NCI-H2227 (cell line): ENCODE results near the gene SENP8.
"Not testable (repeated sequence)": the region's sequence is repeated elsewhere in the genome, so short reads cannot be mapped to it uniquely, and the experiment has no call there.

ENCODE experiments used
- DNase-seq: peaks from one replicate; lab custom pipeline; 2025; ENCODE audit not compliant: unreplicated experiment; lab: John Stamatoyannopoulos, UW

Gene SENP8

GRCh38 chr15:72154316-72154715 lies 36.1 kb downstream of the SENP8 start:
- DNase-seq: no peak

GRCh38 chr15:72155003-72155621 lies 36.9 kb downstream of the SENP8 start:
- DNase-seq: peak; percentile 44

DNA sequence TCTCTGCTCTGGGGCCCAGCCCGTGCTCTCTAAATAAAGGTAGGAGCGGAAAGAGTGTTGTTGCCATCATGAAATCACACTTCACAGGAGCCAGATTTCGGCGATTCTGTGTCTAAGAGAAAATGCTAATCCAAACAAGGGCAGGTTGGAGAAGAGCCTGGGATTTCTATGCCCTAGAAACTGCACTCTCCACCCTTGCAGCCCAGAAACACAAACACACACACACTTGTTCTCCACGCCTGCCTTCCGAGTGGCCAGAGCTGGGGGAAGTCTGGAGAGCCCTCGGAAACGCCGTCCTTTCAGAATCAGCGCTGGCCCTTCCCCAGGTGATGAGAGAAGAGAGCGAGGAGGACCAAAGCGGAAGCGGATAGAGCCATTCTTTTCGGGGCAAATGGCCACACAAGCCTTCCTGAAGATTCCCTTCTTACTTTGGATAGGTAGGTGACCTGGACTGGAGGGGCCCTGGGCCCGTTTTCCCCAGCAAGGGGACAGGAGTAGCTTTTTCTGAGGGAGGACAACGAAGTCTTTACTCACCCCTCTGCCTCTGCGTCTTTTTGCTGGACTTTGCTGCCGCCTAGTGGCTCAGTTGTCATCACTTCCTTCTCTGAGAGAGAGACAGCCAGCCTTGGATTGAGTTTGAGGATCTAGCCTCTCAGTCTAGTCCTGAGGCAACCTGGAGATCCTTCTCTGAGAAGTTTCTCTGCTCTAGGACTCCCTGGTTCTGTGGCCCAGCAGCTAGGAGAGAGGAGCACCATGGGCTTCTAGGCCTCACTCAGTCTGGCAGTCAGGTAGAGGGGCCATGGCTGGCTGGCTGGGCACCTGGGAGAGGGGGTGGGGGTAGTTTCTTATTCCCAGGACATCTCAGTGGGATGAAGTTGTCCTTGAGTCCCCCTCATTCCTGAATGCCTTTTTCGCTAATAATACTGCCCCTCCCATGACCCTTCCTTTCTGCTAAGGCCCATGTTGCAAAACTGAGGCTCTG lies 37.7 kb downstream of the SENP8 start:
- peak; percentile 86 for DNase-seq

DNA sequence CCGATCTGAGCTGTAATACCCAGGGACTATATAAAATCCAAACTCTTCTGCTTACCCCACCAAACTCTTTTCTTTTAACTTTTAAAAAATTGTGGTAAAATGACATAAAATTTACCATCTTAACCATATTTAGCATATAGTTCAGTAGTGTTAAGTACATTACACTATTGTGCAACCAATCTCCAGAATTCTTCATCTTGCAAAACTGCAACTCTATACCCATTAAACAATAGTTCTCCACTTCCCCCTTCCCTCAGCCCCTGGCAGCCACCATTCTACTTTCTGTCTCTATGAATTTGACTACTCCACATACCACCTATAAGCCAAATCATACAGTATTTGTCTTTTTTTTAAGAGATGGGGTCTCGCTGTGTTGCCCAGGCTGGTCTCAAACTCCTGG lies 38.7 kb downstream of the SENP8 start:
- no peak for DNase-seq

GRCh38 chr15:72160696-72161245 lies 42.6 kb downstream of the SENP8 start:
- no peak for DNase-seq

GRCh38 chr15:72161361-72162132 lies 43.3 kb downstream of the SENP8 start:
- no peak for DNase-seq

- DNase-seq: no peak
Measured at GRCh38 chr15:72162569-72162968, 44.4 kb downstream of the SENP8 start.

- DNase-seq: no peak
Measured at GRCh38 chr15:72163719-72164118, 45.5 kb downstream of the SENP8 start.

DNA sequence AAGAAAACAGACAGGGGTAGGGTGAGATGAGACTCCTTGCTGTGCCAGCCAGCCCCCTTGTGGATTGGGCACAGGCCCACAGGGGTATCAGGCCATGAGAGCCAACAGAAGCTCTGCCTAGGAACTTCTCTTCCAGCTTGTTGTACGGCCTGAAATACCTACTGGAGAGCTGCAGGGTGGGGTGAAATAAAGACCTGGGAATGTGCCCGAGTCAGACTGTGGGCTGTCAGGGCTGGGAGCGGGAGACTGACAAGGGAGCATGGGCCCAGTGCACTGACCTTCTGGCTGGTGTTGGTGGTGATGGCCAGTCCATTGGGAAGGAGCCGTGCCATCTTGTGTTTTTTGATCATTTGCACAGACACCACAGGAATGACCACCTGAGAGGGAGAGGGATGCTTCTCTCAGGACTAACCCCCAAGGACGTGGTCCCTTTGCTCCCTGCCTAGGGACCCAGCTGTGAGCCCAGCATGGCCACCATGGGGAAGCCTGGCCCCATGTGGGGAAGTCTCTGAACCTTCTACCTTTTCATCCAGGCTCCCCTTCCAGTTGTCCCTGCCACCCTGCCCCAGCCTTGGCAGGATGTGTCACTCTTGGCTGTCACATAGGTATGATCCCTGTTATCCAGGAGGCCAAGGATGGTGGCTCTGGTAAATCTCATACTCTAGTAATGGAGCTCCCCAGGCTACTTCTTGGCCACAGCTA lies 48.7 kb downstream of the SENP8 start:
- DNase-seq: no peak

DNA sequence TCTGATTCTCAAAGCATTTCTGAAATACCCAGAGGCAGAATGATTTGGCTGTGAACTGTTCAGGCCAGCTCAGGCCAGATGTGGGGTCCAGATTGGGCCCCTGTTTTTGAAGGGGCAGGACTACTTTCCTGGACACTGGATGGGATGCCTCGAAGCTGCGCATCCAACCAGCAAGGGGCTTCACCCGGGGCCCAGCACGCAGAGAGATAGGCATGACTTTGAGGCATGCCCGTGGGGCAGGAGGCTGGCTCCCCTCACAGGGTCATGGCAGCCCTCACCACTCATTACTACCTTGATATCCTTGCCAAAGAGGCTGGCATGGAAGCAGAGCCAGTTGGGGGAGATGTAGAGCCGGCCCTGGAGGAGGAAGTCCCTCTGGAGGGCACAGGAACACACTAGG lies 49.2 kb downstream of the SENP8 start:
- no peak for DNase-seq

DNA sequence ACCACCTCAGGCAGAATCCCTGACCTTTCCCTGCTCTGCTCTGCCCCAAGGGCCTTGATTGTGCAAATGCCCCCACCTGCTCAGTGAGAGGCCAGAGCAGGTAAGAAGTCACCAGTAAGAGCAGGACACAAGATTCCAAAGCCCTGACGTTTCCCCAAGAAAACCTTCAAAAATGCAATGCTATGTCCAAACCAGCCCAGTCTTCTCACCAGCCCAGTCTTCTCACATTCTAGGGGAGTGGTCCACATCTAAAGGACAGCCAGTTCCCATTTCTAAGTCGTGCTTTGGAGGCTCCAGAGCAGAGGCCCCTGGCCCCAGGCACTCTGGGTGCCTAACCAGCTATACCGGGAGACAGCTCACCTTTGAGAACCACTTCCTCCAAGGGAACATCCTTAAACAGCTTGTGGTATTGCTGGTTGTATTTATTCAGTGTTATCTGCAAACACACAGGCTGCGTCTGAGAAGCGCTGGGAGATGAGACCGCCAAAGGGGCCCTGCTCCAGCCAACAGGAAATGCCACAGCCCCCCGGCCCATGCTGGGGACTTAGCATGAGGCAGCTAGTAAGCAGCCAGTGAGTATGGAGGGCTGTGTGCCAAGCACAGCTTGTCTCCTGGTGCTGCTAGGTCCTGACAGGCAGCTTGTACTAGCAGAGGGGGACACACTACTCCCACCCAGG lies 50.1 kb downstream of the SENP8 start:
- DNase-seq: no peak

- no peak for DNase-seq
Measured at GRCh38 chr15:72168808-72169190, 50.6 kb downstream of the SENP8 start.

- no peak for DNase-seq
Measured at GRCh38 chr15:72169236-72169920, 51.2 kb downstream of the SENP8 start.

GRCh38 chr15:72169921-72170611 lies 51.9 kb downstream of the SENP8 start:
- no peak for DNase-seq

DNA sequence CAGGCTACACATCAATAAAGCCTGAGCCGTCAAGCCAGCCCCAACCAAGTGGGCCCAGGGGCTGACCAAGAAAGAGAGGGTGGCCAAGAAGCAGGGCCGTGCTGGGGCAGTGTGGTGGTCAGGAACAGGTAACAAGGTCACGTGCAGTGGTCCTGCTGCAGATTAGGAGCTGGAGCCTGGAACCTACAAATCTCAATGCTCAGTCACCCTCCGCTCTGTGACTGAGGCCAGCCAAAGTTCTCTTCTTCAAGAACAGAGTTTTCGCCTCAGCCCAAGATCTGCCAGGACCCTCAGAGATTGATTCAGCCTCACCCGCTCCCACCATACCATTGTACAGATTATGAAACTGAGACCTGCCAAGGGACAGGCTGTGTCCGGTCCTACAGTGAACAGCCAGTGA lies 52.5 kb downstream of the SENP8 start:
- no peak for DNase-seq

DNA sequence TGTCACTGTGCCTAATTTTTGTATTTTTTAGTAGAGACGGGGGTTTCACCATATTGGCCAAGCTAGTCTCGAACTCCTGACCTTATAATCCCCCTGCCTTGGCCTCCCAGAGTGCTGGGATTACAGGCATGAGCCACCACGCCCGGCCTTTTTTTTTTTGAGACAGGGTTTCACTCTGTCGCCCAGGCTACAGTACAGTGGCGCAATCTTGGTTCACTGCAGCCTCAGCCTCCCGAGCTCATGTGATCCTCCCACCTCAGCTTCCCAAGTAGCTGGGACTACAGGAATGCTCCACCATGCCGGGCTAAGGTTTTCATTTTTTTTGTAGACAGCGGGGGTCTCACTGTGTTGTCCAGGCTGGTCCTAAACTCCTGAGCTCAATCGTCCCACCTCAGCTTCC lies 53.8 kb downstream of the SENP8 start:
- DNase-seq: not testable (repeated sequence)

- DNase-seq: no peak
Measured at GRCh38 chr15:72172796-72173195, 54.6 kb downstream of the SENP8 start.

DNA sequence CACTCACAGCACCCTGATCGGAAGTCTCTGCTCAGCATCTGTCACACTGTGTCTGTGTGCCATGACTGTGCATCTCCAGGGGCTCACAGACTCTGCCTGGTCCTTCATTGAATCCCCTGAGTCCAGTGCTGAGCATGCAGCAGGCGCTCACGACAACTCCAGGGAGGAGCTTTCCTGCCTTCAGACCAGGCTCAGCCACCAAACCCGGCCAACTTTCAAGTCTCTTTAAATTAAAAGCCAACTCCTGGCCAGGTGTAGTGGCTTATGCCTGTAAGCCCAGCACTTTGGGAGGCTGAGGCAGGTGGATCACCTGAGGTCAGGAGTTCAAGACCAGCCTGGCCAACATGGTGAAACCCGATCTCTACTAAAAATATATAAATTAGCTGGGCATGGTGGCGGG lies 55.2 kb downstream of the SENP8 start:
- DNase-seq: no peak
